SKM-1 treated with dmso at 0.1 percent for 144 hours (cell line): ENCODE data around the gene TMEM184A.

Source experiments
- DNase-seq: peaks from one replicate; lab custom pipeline; 2025; ENCODE audit not compliant: unreplicated experiment; lab: John Stamatoyannopoulos, UW

Gene TMEM184A

GRCh38 chr7:1555813-1556543 lies at the start of gene TMEM184A:
Gene TMEM184A (minus strand): TSS chr7:1556205. CDS start chr7:1555484, 721 bp downstream.
- DNase-seq = no peak

- DNase-seq = no peak
Measured at GRCh38 chr7:1604383-1604782, 48.4 kb upstream of the TMEM184A start.

- DNase-seq = no peak
Measured at GRCh38 chr7:1603346-1604225, 47.6 kb upstream of the TMEM184A start.

GRCh38 chr7:1602386-1602785 lies 46.4 kb upstream of the TMEM184A start:
- no peak for DNase-seq

GRCh38 chr7:1601956-1602355 lies 46.0 kb upstream of the TMEM184A start:
- no peak for DNase-seq

GRCh38 chr7:1599640-1600395 lies 43.8 kb upstream of the TMEM184A start:
- DNase-seq = no peak

GRCh38 chr7:1598961-1599639 lies 43.1 kb upstream of the TMEM184A start:
- DNase-seq = no peak

- no peak for DNase-seq
Measured at GRCh38 chr7:1598286-1598685, 42.3 kb upstream of the TMEM184A start.

- no peak for DNase-seq
Measured at GRCh38 chr7:1597791-1598190, 41.8 kb upstream of the TMEM184A start.

- DNase-seq = no peak
Measured at GRCh38 chr7:1597066-1597760, 41.2 kb upstream of the TMEM184A start.

GRCh38 chr7:1596181-1597043 lies 40.4 kb upstream of the TMEM184A start:
- DNase-seq = no peak

GRCh38 chr7:1595636-1596035 lies 39.6 kb upstream of the TMEM184A start:
- DNase-seq = no peak

GRCh38 chr7:1595027-1595426 lies 39.0 kb upstream of the TMEM184A start:
- no peak for DNase-seq

- no peak for DNase-seq
Measured at GRCh38 chr7:1593904-1594421, 38.0 kb upstream of the TMEM184A start.

- DNase-seq = no peak
Measured at GRCh38 chr7:1593091-1593866, 37.3 kb upstream of the TMEM184A start.

- DNase-seq = no peak
Measured at GRCh38 chr7:1592299-1592871, 36.4 kb upstream of the TMEM184A start.

GRCh38 chr7:1591876-1592275 lies 35.9 kb upstream of the TMEM184A start:
- no peak for DNase-seq

GRCh38 chr7:1591396-1591795 lies 35.4 kb upstream of the TMEM184A start:
- DNase-seq = no peak
